IMR-90 (cell line): ENCODE measurements around the gene RC3H2. TPM values are rescaled to one million over a fixed set of nuclear protein-coding genes. Genes with fewer than 3 reads are reported as not detected.
"Not testable (repeated sequence)": the region's sequence is repeated elsewhere in the genome, so short reads cannot be mapped to it uniquely, and the experiment has no call there.

Source experiments
- ATAC-seq: fragments of 200-7000 bp; cut with Tn5 transposase; 2 replicates; pipeline ENCODE4 v1.9.1; 2020; ENCODE audit warnings: low read depth, mild to moderate bottlenecking, moderate library complexity
- BruUV-seq: library from RNA; stranded (reverse); fragments of 400-500 nt; replicated peaks from 2 replicates; lab custom pipeline; 2021; lab: Mats Ljungman, UMichigan
- CTCF ChIA-PET: fragments of 300-600 bp; formaldehyde crosslinking; extraction: SDS; loops from one replicate; lab custom pipeline; 2021; ENCODE audit warnings: antibody characterized with exemption; lab: Yijun Ruan, JAX
- POLR2A ChIA-PET: fragments of 300-600 bp; sonication (Branson Sonifier 250); formaldehyde crosslinking; loops from one replicate; lab custom pipeline; 2022; ENCODE audit warnings: antibody characterized with exemption; ENCODE audit not compliant: unreplicated experiment; lab: Charles Lee
- DNase-seq: peaks from one replicate; pipeline ENCODE4 v3.0.0; 2013
- H2AFZ ChIP-seq: replicated peaks from 2 replicates; pipeline ENCODE3; 2013; ENCODE audit warnings: low read length, mild to moderate bottlenecking; ENCODE audit not compliant: poor library complexity
- H2AK5ac ChIP-seq: 2 replicates; pipeline ENCODE4 v1.6.1; 2013; ENCODE audit warnings: low read depth, low read length, inconsistent platforms
- H2AK9ac ChIP-seq: replicated peaks from 2 replicates; pipeline ENCODE3; 2013; ENCODE audit warnings: mild to moderate bottlenecking, low read depth, low read length, moderate library complexity; ENCODE audit not compliant: poor library complexity
- H2BK120ac ChIP-seq: 2 replicates; pipeline ENCODE4 v1.6.1; 2013; ENCODE audit warnings: low read depth, low read length, inconsistent platforms
- H2BK15ac ChIP-seq: 3 replicates; pipeline ENCODE4 v1.6.1; 2013; ENCODE audit warnings: low read depth, low read length, inconsistent platforms
- H2BK20ac ChIP-seq: 2 replicates; pipeline ENCODE4 v1.6.1; 2013; ENCODE audit warnings: low read depth, mild to moderate bottlenecking, inconsistent platforms, low read length, moderate library complexity
- H2BK5ac ChIP-seq: 2 replicates; pipeline ENCODE4 v1.6.1; 2013; ENCODE audit warnings: mild to moderate bottlenecking, low read depth, low read length, inconsistent platforms; ENCODE audit not compliant: poor library complexity, severe bottlenecking
- H3K14ac ChIP-seq: replicated peaks from 2 replicates; pipeline ENCODE4 v1.6.1; 2013; ENCODE audit warnings: low read depth, low read length, inconsistent platforms
- H3K18ac ChIP-seq: 2 replicates; pipeline ENCODE4 v1.6.1; 2013; ENCODE audit warnings: low read depth, low read length, control low read depth
- H3K23ac ChIP-seq: 2 replicates; pipeline ENCODE4 v1.6.1; 2013; ENCODE audit warnings: low read depth, low read length, inconsistent platforms
- H3K27ac ChIP-seq: 2 replicates; pipeline ENCODE4 v1.5.1; 2013; ENCODE audit warnings: mild to moderate bottlenecking, control low read depth, low read length; ENCODE audit not compliant: insufficient read depth
- H3K27me3 ChIP-seq: 2 replicates; pipeline ENCODE4 v1.6.1; 2013; ENCODE audit warnings: low read length; ENCODE audit not compliant: control insufficient read depth, insufficient read depth
- H3K36me3 ChIP-seq: 2 replicates; pipeline ENCODE4 v1.6.1; 2013; ENCODE audit warnings: low read length, mixed read lengths; ENCODE audit not compliant: control insufficient read depth, insufficient read depth
- H3K4ac ChIP-seq: 2 replicates; pipeline ENCODE4 v1.6.1; 2013; ENCODE audit warnings: low read depth, low read length, inconsistent platforms
- H3K4me1 ChIP-seq: 2 replicates; pipeline ENCODE4 v1.6.1; 2013; ENCODE audit warnings: low read length, mixed read lengths; ENCODE audit not compliant: control insufficient read depth, insufficient read depth
- H3K4me2 ChIP-seq: 2 replicates; pipeline ENCODE4 v1.6.1; 2013; ENCODE audit warnings: low read depth, mild to moderate bottlenecking, control low read depth, low read length, moderate library complexity
- H3K4me3 ChIP-seq: 2 replicates; pipeline ENCODE4 v1.5.1; 2013; ENCODE audit warnings: low read depth, mild to moderate bottlenecking, control low read depth, low read length, moderate library complexity; ENCODE audit not compliant: insufficient read depth
- H3K56ac ChIP-seq: 2 replicates; pipeline ENCODE4 v1.6.1; 2013; ENCODE audit warnings: low read length, inconsistent platforms; ENCODE audit not compliant: insufficient read depth; ENCODE audit errors: extremely low read depth
- H3K79me1 ChIP-seq, 2 experiments: 2 replicates each; pipeline ENCODE4 v1.6.1; 2013; ENCODE audit warnings: low read length in 2 of 2, inconsistent platforms in 1 of 2, low read depth in 1 of 2
- H3K9ac ChIP-seq: 2 replicates; pipeline ENCODE4 v1.6.1; 2013; ENCODE audit warnings: low read depth, low read length, control low read depth
- H3K9me1 ChIP-seq: 2 replicates; pipeline ENCODE4 v1.6.1; 2013; ENCODE audit warnings: low read length, inconsistent platforms; ENCODE audit not compliant: insufficient read depth
- H3K9me3 ChIP-seq: 2 replicates; pipeline ENCODE4 v1.6.1; 2013; ENCODE audit warnings: low read length; ENCODE audit not compliant: control insufficient read depth, insufficient read depth
- H4K20me1 ChIP-seq: 2 replicates; pipeline ENCODE4 v1.6.1; 2013; ENCODE audit warnings: low read length, inconsistent platforms; ENCODE audit not compliant: insufficient read depth
- H4K5ac ChIP-seq: 2 replicates; pipeline ENCODE4 v1.6.1; 2013; ENCODE audit warnings: mild to moderate bottlenecking, low read depth, low read length, control low read depth
- H4K8ac ChIP-seq, 2 experiments: 2 replicates each; pipeline ENCODE4 v1.6.1; 2013; ENCODE audit warnings: low read depth in 2 of 2, low read length in 2 of 2, control low read depth in 1 of 2, inconsistent platforms in 1 of 2
- H4K91ac ChIP-seq: 2 replicates; pipeline ENCODE4 v1.6.1; 2013; ENCODE audit warnings: low read depth, low read length, inconsistent platforms; ENCODE audit not compliant: insufficient read depth
- BHLHE40 ChIP-seq: fragments of 150-350 bp; IDR thresholded peaks from 2 replicates; pipeline ENCODE4 v1.6.1; 2016; ENCODE audit warnings: mild to moderate bottlenecking, low read depth, low read length
- MXI1 ChIP-seq: IDR thresholded peaks from 2 replicates; pipeline ENCODE4 v1.6.1; 2012; ENCODE audit warnings: low read depth, mild to moderate bottlenecking, low read length, moderate library complexity, borderline replicate concordance
- RFX5 ChIP-seq: IDR thresholded peaks from 2 replicates; pipeline ENCODE4 v1.8.0; 2012; ENCODE audit warnings: low read depth, mild to moderate bottlenecking, low read length, moderate library complexity
- WGBS, 2 experiments: methylation state at CpG; one replicate each; pipeline versions ENCODE4 v1.1.5 to v1.1.7; 2013; ENCODE audit warnings: missing lambda C conversion rate in 2 of 2; ENCODE audit not compliant: insufficient read length in 1 of 2; ENCODE audit errors: extremely low coverage in 2 of 2; 5-methylcytosine and 5-hydroxymethylcytosine counted together
- dilution Hi-C: fragments of 300-500 bp; cut with HindIII; formaldehyde crosslinking; loops from one replicate; pipeline ENCODE4 v1.14.3; 2018; ENCODE audit warnings: low sequenced_read_pairs; ENCODE audit not compliant: unreplicated experiment
- in situ Hi-C: fragments of 300-500 bp; cut with MboI; formaldehyde crosslinking; loops from 3 replicates; pipeline ENCODE4 v1.14.3; 2019; ENCODE audit warnings: low sequenced_read_pairs, inconsistent platforms, mixed read lengths
- intact Hi-C: fragments of 100-400 bp; cut with micrococcal nuclease; formaldehyde crosslinking; loops from 2 replicates; pipeline ENCODE4 v1.10.0; 2022
- polyA plus RNA-seq, 3 experiments: library from polyadenylated mRNA; depleted of rRNA; stranded (reverse); fragments of >200 nt; gene quantifications; 2 replicates each; pipeline ENCODE4 v1.2.3, GENCODE V29; 2012; ENCODE audit warnings: low replicate concordance in 1 of 3
- total RNA-seq: library from RNA; depleted of rRNA; stranded (reverse); fragments of >200 nt; gene quantifications from 2 replicates; pipeline ENCODE4 v1.2.3, GENCODE V29; 2012

Gene RC3H2
- total and polyA plus RNA-seq, 2 of the 4 experiments (the other 2 are of a cell fraction) = 14.7 to 58.4 TPM

DNA sequence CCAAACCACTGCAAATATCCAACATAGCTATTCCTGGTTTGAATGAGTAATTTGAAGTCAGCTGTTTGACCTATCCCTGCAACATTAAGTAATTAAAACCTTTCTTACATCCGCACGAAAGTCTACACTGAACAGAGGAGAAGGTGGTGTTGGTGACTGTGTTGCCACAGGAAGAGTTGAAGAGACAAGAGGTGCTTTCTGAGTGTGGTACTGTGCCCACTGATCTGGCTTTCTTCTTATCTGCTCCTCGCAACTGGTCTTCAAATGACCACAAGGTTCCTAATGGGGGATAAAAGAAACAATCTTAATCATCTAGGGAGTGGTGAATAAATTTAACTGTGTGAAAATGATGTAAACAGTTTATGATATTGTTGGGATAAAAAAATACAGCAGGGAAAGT, 47.3 kb downstream of the RC3H2 start:
- Histone ChIP-seq H2BK5ac (no peak overlapping the region), H3K9ac (no peak overlapping the region), H2AK9ac (no peak overlapping the region), H3K4me1 (no peaks in the 10 kb centered on the region; the same call in 1 of the 2 replicates), H4K8ac (no peak overlapping the region), H4K5ac (no peak overlapping the region), H3K56ac (no peak overlapping the region), H3K4ac (no peak overlapping the region), H3K4me2 (no peak overlapping the region), H4K91ac (no peak overlapping the region), H2AFZ (no peak overlapping the region), H3K27me3 (no peaks in the 10 kb centered on the region), H3K4me3 (no peak overlapping the region), H2BK20ac (no peak overlapping the region), H3K36me3 (peaks cover 46% of the 10 kb centered on the region), H3K14ac (no peak overlapping the region), H2BK15ac (no peak overlapping the region), H3K9me1 (peaks cover 3% of the 10 kb centered on the region; the same call in 1 of the 2 replicates), H3K9me3 (no peaks in the 10 kb centered on the region; the same call in 1 of the 2 replicates), H3K79me1 (peaks cover 13 to 16% of the 10 kb centered on the region in 2 experiments), H3K27ac (no peak overlapping the region), H2AK5ac (no peak overlapping the region), H3K18ac (no peak overlapping the region), H3K23ac (no peak overlapping the region), H4K20me1 (peaks cover 3% of the 10 kb centered on the region; the same call in 1 of the 2 replicates), H2BK120ac (no peak overlapping the region)
- DNase-seq (no peak), ATAC-seq (no peak)
- TF ChIP-seq BHLHE40 (no peak), MXI1 (no peak), RFX5 (no peak)
- dilution Hi-C loops = no loop called here
- POLR2A ChIA-PET = no interaction called here
- CTCF ChIA-PET = no interaction called here
- in situ Hi-C loops = loop anchor here (10.0 kb wide), 1 partner anchor 127 kb away; no protein-coding TSS in a partner anchor
- no CpG with 5 or more reads among the region's 3 CpGs for WGBS, 2 experiments
- BruUV-seq = no TSS peak
- intact Hi-C loops = no loop called here

DNA sequence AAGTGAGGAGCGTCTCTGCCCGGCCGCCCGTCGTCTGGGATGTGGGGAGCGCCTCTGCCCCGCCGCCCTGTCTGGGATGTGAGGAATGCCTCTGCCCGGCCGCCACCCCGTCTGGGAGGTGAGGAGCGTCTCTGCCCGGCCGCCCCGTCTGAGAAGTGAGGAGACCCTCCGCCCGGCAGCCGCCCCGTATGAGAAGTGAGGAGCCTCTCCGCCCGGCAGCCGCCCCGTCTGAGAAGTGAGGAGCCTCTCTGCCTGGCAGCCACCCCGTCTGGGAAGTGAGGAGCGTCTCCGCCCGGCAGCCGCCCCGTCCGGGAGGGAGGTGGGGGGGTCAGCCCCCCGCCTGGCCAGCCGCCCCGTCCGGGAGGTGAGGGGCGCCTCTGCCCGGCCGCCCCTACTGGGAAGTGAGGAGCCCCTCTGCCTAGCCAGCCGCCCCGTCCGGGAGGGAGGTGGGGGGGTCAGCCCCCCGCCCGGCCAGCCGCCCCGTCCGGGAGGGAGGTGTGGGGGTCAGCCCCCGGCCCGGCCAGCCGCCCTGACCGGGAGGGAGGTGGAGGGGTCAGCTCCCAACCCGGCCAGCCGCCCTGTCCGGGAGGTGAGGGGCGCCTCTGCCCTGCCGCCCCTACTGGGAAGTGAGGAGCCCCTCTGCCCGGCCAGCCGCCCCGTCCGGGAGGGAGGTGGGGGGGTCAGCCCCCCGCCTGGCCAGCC, 52.9 kb downstream of the RC3H2 start:
- BruUV-seq, DNase-seq, ATAC-seq, H2AK5ac ChIP-seq, H3K27me3 ChIP-seq, H4K5ac ChIP-seq, H3K4me3 ChIP-seq, H3K56ac ChIP-seq, H3K4me1 ChIP-seq, H3K9me3 ChIP-seq, H2AFZ ChIP-seq, H2BK15ac ChIP-seq, H4K8ac ChIP-seq, H3K23ac ChIP-seq, H3K18ac ChIP-seq, intact Hi-C loops, H3K9me1 ChIP-seq, POLR2A ChIA-PET, H3K4me2 ChIP-seq, H4K20me1 ChIP-seq, dilution Hi-C loops, H2BK20ac ChIP-seq, H3K14ac ChIP-seq, CTCF ChIA-PET, H4K91ac ChIP-seq, H3K4ac ChIP-seq, H3K79me1 ChIP-seq, H3K27ac ChIP-seq, H2BK5ac ChIP-seq, H2BK120ac ChIP-seq, H2AK9ac ChIP-seq, H3K9ac ChIP-seq: not testable (repeated sequence)
- in situ Hi-C loops = loop anchor here (10.0 kb wide), 1 partner anchor 133 kb away; no protein-coding TSS in a partner anchor
- WGBS, 2 experiments = no CpG with 5 or more reads among the region's 59 CpGs
- H3K36me3 ChIP-seq = peaks cover 34% of the 10 kb centered on the region
